Activated CD8-positive, alpha-beta T cell treated with anti-CD3 and anti-CD28 coated beads, Interleukin-2, amount 10 ng/mL, durations not matched to agents 7 days and 5 days (primary cell): Measurements from ENCODE around the gene NATD1. TPM values are rescaled to one million over a fixed set of nuclear protein-coding genes. Genes with fewer than 3 reads are reported as not detected.

ENCODE experiments used
- ATAC-seq: fragments of 150-1000 bp; cut with Tn5 transposase; one replicate; pipeline ENCODE4 v1.10.0; 2021; ENCODE audit warnings: moderate library complexity
- CTCF ChIA-PET: fragments of 350-600 bp; sonication (Branson Sonifier 250); formaldehyde crosslinking; loops from one replicate; lab custom pipeline; 2021; ENCODE audit warnings: antibody characterized with exemption; lab: Charles Lee
- POLR2A ChIA-PET: fragments of 350-600 bp; sonication (Branson Sonifier 250); formaldehyde crosslinking; loops from one replicate; lab custom pipeline; 2021; ENCODE audit warnings: antibody characterized with exemption; lab: Charles Lee
- DNase-seq: peaks from one replicate; pipeline ENCODE4 v3.0.0-alpha.2; 2020
- H3K27ac Mint-ChIP-seq: one replicate; pipeline ENCODE4 v1.8.0; 2021; ENCODE audit warnings: mild to moderate bottlenecking, mixed read lengths
- H3K27me3 Mint-ChIP-seq: one replicate; pipeline ENCODE4 v1.8.0; 2021; ENCODE audit warnings: low read depth, mixed read lengths
- H3K36me3 Mint-ChIP-seq: one replicate; pipeline ENCODE4 v1.8.0; 2021; ENCODE audit warnings: low read depth, mixed read lengths
- H3K4me1 Mint-ChIP-seq: one replicate; pipeline ENCODE4 v1.8.0; 2021; ENCODE audit warnings: low read depth, mixed read lengths
- H3K4me3 Mint-ChIP-seq: one replicate; pipeline ENCODE4 v1.8.0; 2021; ENCODE audit warnings: mild to moderate bottlenecking, mixed read lengths
- H3K9me3 Mint-ChIP-seq: one replicate; pipeline ENCODE4 v1.8.0; 2022; ENCODE audit warnings: mixed read lengths; ENCODE audit not compliant: insufficient read depth
- total RNA-seq, 2 experiments: library from RNA; stranded (reverse); gene quantifications; one replicate each; pipeline ENCODE4 v1.2.3, GENCODE V29; 2021

NATD1 gene
- total RNA-seq = 1 to 10 TPM; 1.1 to 1.3 TPM

GRCh38 chr17:21252796-21253645, at the start of gene NATD1:
Gene NATD1 (minus strand): TSS chr17:21253410. CDS start chr17:21253264, 146 bp downstream.
- H3K27ac Mint-ChIP-seq = no peak within 1 kb of the TSS
- no peaks in the 10 kb centered on the region for H3K36me3 Mint-ChIP-seq
- peaks cover 12% of the 10 kb centered on the region for H3K4me1 Mint-ChIP-seq
- ChIA-PET CTCF (interaction anchor here (0.9 to 1.6 kb wide), 3 partner anchors 13 to 209 kb away, joined by 4 to 5 read pairs (median 4); no protein-coding TSS in a partner anchor), POLR2A (interaction anchor here (1.1 to 1.9 kb wide), 2 partner anchors 23 to 35 kb away, joined by 4 to 8 read pairs; no protein-coding TSS in a partner anchor)
- DNase-seq (peak; percentile 83), ATAC-seq (peak; percentile 82)
- H3K4me3 Mint-ChIP-seq = peak within 1 kb of the TSS; percentile 78
- no peaks in the 10 kb centered on the region for H3K9me3 Mint-ChIP-seq
- peaks cover 8% of the 10 kb centered on the region for H3K27me3 Mint-ChIP-seq

- DNase-seq (no peak), ATAC-seq (no peak)
- Mint-ChIP-seq H3K36me3 (peaks cover 45% of the 10 kb centered on the region), H3K27ac (no peak overlapping the region), H3K4me3 (no peak overlapping the region), H3K9me3 (peaks cover 10% of the 10 kb centered on the region), H3K27me3 (no peaks in the 10 kb centered on the region), H3K4me1 (no peaks in the 10 kb centered on the region)
- CTCF ChIA-PET = no interaction called here
- POLR2A ChIA-PET = no interaction called here
These were observed 48.7 kb upstream of the NATD1 start for GRCh38 chr17:21301593-21302550.

GRCh38 chr17:21300601-21301571, 47.7 kb upstream of the NATD1 start:
- peaks cover 38% of the 10 kb centered on the region for H3K36me3 Mint-ChIP-seq
- no peak for DNase-seq
- ChIA-PET POLR2A (no interaction called here), CTCF (no interaction called here)
- H3K9me3 Mint-ChIP-seq = peaks cover 10% of the 10 kb centered on the region
- no peak overlapping the region for H3K27ac Mint-ChIP-seq
- H3K27me3 Mint-ChIP-seq = no peaks in the 10 kb centered on the region
- H3K4me1 Mint-ChIP-seq = no peaks in the 10 kb centered on the region
- ATAC-seq = no peak
- H3K4me3 Mint-ChIP-seq = no peak overlapping the region

GRCh38 chr17:21299981-21300600, 46.9 kb upstream of the NATD1 start:
- DNase-seq (no peak), ATAC-seq (no peak)
- Mint-ChIP-seq H3K36me3 (peaks cover 32% of the 10 kb centered on the region), H3K4me1 (no peaks in the 10 kb centered on the region), H3K4me3 (no peak overlapping the region), H3K27ac (no peak overlapping the region), H3K27me3 (no peaks in the 10 kb centered on the region), H3K9me3 (peaks cover 15% of the 10 kb centered on the region)
- CTCF ChIA-PET = no interaction called here
- POLR2A ChIA-PET = no interaction called here

GRCh38 chr17:21298983-21299519, 45.8 kb upstream of the NATD1 start:
- no peaks in the 10 kb centered on the region for H3K27me3 Mint-ChIP-seq
- H3K27ac Mint-ChIP-seq = no peak overlapping the region
- H3K36me3 Mint-ChIP-seq = peaks cover 33% of the 10 kb centered on the region
- DNase-seq (no peak), ATAC-seq (no peak)
- ChIA-PET POLR2A (interaction anchor here (1.0 kb wide), 1 partner anchor 17 kb away, joined by 4 read pairs; no protein-coding TSS in a partner anchor), CTCF (interaction anchor here (1.0 kb wide), 1 partner anchor 11 kb away, joined by 4 read pairs; no protein-coding TSS in a partner anchor)
- H3K4me3 Mint-ChIP-seq = no peak overlapping the region
- no peaks in the 10 kb centered on the region for H3K4me1 Mint-ChIP-seq
- peaks cover 15% of the 10 kb centered on the region for H3K9me3 Mint-ChIP-seq

GRCh38 chr17:21298056-21298982, 45.1 kb upstream of the NATD1 start:
- POLR2A ChIA-PET = interaction anchor here (1.0 kb wide), 1 partner anchor 16 kb away, joined by 4 read pairs; no protein-coding TSS in a partner anchor

GRCh38 chr17:21297597-21297996, 44.4 kb upstream of the NATD1 start:
- Mint-ChIP-seq H3K27ac (no peak overlapping the region), H3K27me3 (no peaks in the 10 kb centered on the region), H3K9me3 (peaks cover 10% of the 10 kb centered on the region), H3K36me3 (peaks cover 22% of the 10 kb centered on the region), H3K4me1 (no peaks in the 10 kb centered on the region), H3K4me3 (no peak overlapping the region)
- DNase-seq (no peak), ATAC-seq (no peak)
- ChIA-PET POLR2A (no interaction called here), CTCF (no interaction called here)

More at GRCh38 chr17:21298056-21298982, 45.1 kb upstream of the NATD1 start:
- Mint-ChIP-seq H3K27ac (no peak overlapping the region), H3K36me3 (peaks cover 26% of the 10 kb centered on the region), H3K4me1 (no peaks in the 10 kb centered on the region), H3K9me3 (peaks cover 11% of the 10 kb centered on the region), H3K4me3 (no peak overlapping the region), H3K27me3 (no peaks in the 10 kb centered on the region)
- CTCF ChIA-PET = interaction anchor here (1.0 kb wide), 1 partner anchor 10 kb away, joined by 4 read pairs; no protein-coding TSS in a partner anchor
- no peak for ATAC-seq
- DNase-seq = no peak

GRCh38 chr17:21297026-21297520, 43.9 kb upstream of the NATD1 start:
- H3K36me3 Mint-ChIP-seq = peaks cover 20% of the 10 kb centered on the region
- no peak for ATAC-seq
- H3K4me1 Mint-ChIP-seq = peaks cover 2% of the 10 kb centered on the region
- H3K27me3 Mint-ChIP-seq = no peaks in the 10 kb centered on the region
- H3K27ac Mint-ChIP-seq = no peak overlapping the region
- no peak overlapping the region for H3K4me3 Mint-ChIP-seq
- ChIA-PET POLR2A (no interaction called here), CTCF (no interaction called here)
- peaks cover 10% of the 10 kb centered on the region for H3K9me3 Mint-ChIP-seq
- DNase-seq = no peak

- ATAC-seq = no peak
- H3K27ac Mint-ChIP-seq = peak overlapping the region; percentile 39
- H3K27me3 Mint-ChIP-seq = no peaks in the 10 kb centered on the region
- POLR2A ChIA-PET = no interaction called here
- no peak overlapping the region for H3K4me3 Mint-ChIP-seq
- peaks cover 24% of the 10 kb centered on the region for H3K36me3 Mint-ChIP-seq
- CTCF ChIA-PET = no interaction called here
- H3K4me1 Mint-ChIP-seq = peaks cover 2% of the 10 kb centered on the region
- peaks cover 10% of the 10 kb centered on the region for H3K9me3 Mint-ChIP-seq
- no peak for DNase-seq
These were observed 43.2 kb upstream of the NATD1 start for GRCh38 chr17:21296097-21297025.
